Upper lobe of left lung (tissue), 4 donors: Measurements from ENCODE around the gene TINCR.

Source experiments
- CTCF ChIP-seq, 6 experiments: fragments of 450-650 bp in 4 of 6; fragments of 200-600 bp in 2 of 6; sonication (generic) in 2 of 6; IDR thresholded peaks; one replicate each; pipeline ENCODE4 v1.5.1; 2016 to 2019; ENCODE audit warnings: antibody characterized with exemption in 6 of 6
- EP300 ChIP-seq, 4 donors: sonication (generic); formaldehyde crosslinking; IDR thresholded peaks; one replicate each; pipeline ENCODE4 v1.5.1; 2017; ENCODE audit warnings: antibody characterized with exemption in 4 of 4, control low read depth in 2 of 4
- POLR2A ChIP-seq, 4 donors: fragments of 450-650 bp; IDR thresholded peaks; one replicate each; pipeline ENCODE4 v1.5.1; 2016 to 2017; ENCODE audit warnings: antibody characterized with exemption in 4 of 4, mild to moderate bottlenecking in 2 of 4
- POLR2AphosphoS5 ChIP-seq, 2 donors: sonication (generic); formaldehyde crosslinking; IDR thresholded peaks; one replicate each; pipeline ENCODE4 v1.5.1; 2017; ENCODE audit warnings: antibody characterized with exemption in 2 of 2

- TF ChIP-seq CTCF (IDR thresholded peaks at IDR 0.05) (no peak), POLR2A (IDR thresholded peaks at IDR 0.05) (no peak), POLR2AphosphoS5 (IDR thresholded peaks at IDR 0.05) (no peak), EP300 (IDR thresholded peaks at IDR 0.05) (no peak)
Observed at GRCh38 chr19:5593343-5594255, 25.8 kb upstream of the TINCR start.
